ENCODE measurements around the gene TOP1.

The TOP1 gene

GRCh38 chr20:41038149-41038877, 9.7 kb downstream of the TOP1 start:
- DNase-seq, result no peak

- DNase-seq, result no peak
These were observed 10.3 kb downstream of the TOP1 start for GRCh38 chr20:41038878-41039404.

- DNase-seq, result peak; percentile 21 to 26
These were observed 12.2 kb downstream of the TOP1 start for GRCh38 chr20:41040855-41041254.

GRCh38 chr20:41041693-41042092, 13.1 kb downstream of the TOP1 start:
- no peak for DNase-seq

- no peak for DNase-seq
These were observed 15.9 kb downstream of the TOP1 start for GRCh38 chr20:41044409-41045062.

GRCh38 chr20:41045671-41046070, 17.0 kb downstream of the TOP1 start:
- DNase-seq, result no peak

- DNase-seq, result no peak
These were observed 18.1 kb downstream of the TOP1 start for GRCh38 chr20:41046716-41047115.

- no peak for DNase-seq
These were observed 18.8 kb downstream of the TOP1 start for GRCh38 chr20:41047279-41047974.

- no peak for DNase-seq
These were observed 19.3 kb downstream of the TOP1 start for GRCh38 chr20:41047975-41048305.

GRCh38 chr20:41048461-41049301, 20.1 kb downstream of the TOP1 start:
- DNase-seq, result peak; percentile 31 to 32

GRCh38 chr20:41049451-41049850, 20.8 kb downstream of the TOP1 start:
- no peak for DNase-seq

- DNase-seq, result peak; percentile 18 to 31
These were observed 21.9 kb downstream of the TOP1 start for GRCh38 chr20:41050361-41051008.

GRCh38 chr20:41051009-41051825, 22.6 kb downstream of the TOP1 start:
- no peak for DNase-seq

GRCh38 chr20:41052742-41053419, 24.3 kb downstream of the TOP1 start:
- DNase-seq, result no peak

GRCh38 chr20:41054070-41054846, 25.6 kb downstream of the TOP1 start:
- DNase-seq, result no peak

- no peak for DNase-seq
These were observed 26.2 kb downstream of the TOP1 start for GRCh38 chr20:41054847-41055230.

GRCh38 chr20:41055679-41056078, 27.1 kb downstream of the TOP1 start:
- no peak for DNase-seq

- DNase-seq, result no peak
These were observed 29.5 kb downstream of the TOP1 start for GRCh38 chr20:41057999-41058673.
